GM12878 (cell line): ENCODE results near the gene ZNF526. TPM values are rescaled to one million over a fixed set of nuclear protein-coding genes. Genes with fewer than 3 reads are reported as not detected.

Source experiments
- ASH2L ChIP-seq: fragments of 300-600, 200-600 bp; sonication (generic); IDR thresholded peaks from 2 replicates; pipeline ENCODE4 v1.6.1; 2017; ENCODE audit warnings: low read depth, mild to moderate bottlenecking, borderline replicate concordance
- BACH1 ChIP-seq: fragments of 450-650 bp; IDR thresholded peaks from 2 replicates; pipeline ENCODE4 v1.6.1; 2017; ENCODE audit warnings: mild to moderate bottlenecking, borderline replicate concordance
- BRCA1 ChIP-seq: IDR thresholded peaks from 2 replicates; pipeline ENCODE4 v1.6.1; 2011; ENCODE audit warnings: low read depth, low read length, improper control_type of control experiment
- CREM ChIP-seq: IDR thresholded peaks from 2 replicates; pipeline ENCODE4 v1.6.1; 2014; ENCODE audit warnings: antibody characterized with exemption, low read depth
- E2F8 ChIP-seq: fragments of 450-650 bp; IDR thresholded peaks from 2 replicates; pipeline ENCODE4 v1.6.1; 2018; ENCODE audit warnings: mild to moderate bottlenecking, low read depth, moderate library complexity; ENCODE audit not compliant: partially characterized antibody
- ELK1 ChIP-seq: IDR thresholded peaks from 2 replicates; pipeline ENCODE4 v1.6.1; 2012; ENCODE audit warnings: low read depth, low read length, improper control_type of control experiment
- EP300 ChIP-seq, 2 experiments: fragments of 150-350 bp in 1 of 2; IDR thresholded peaks; 2 replicates each; pipeline ENCODE4 v1.6.1; 2011 to 2012; ENCODE audit warnings: low read depth in 2 of 2, low read length in 2 of 2, borderline replicate concordance in 1 of 2, improper control_type of control experiment in 1 of 2, inconsistent platforms in 1 of 2; ENCODE audit not compliant: control insufficient read depth in 1 of 2
- EZH2 ChIP-seq: IDR thresholded peaks from 2 replicates; pipeline ENCODE4 v1.6.1; 2012; ENCODE audit warnings: low read depth, mild to moderate bottlenecking, control low read depth, inconsistent platforms, low read length, borderline replicate concordance; ENCODE audit not compliant: control insufficient read depth
- HDAC2 ChIP-seq: fragments of 200-600 bp; sonication (generic); IDR thresholded peaks from 2 replicates; pipeline ENCODE4 v1.6.1; 2017
- HDGF ChIP-seq: fragments of 450-650 bp; IDR thresholded peaks from 2 replicates; pipeline ENCODE4 v1.6.1; 2016; ENCODE audit warnings: antibody characterized with exemption
- IKZF1 ChIP-seq: fragments of 450-650 bp; conservative IDR thresholded peaks from 2 replicates; pipeline ENCODE4 v1.6.1; 2017; ENCODE audit warnings: antibody characterized with exemption, mild to moderate bottlenecking
- LARP7 ChIP-seq: fragments of 450-650 bp; IDR thresholded peaks from 2 replicates; pipeline ENCODE4 v1.6.1; 2017; ENCODE audit warnings: mild to moderate bottlenecking
- MAX ChIP-seq: IDR thresholded peaks from 2 replicates; pipeline ENCODE4 v1.6.1; 2012; ENCODE audit warnings: low read depth, low read length, improper control_type of control experiment
- MEF2B ChIP-seq: fragments of 450-650 bp; IDR thresholded peaks from 2 replicates; pipeline ENCODE4 v1.6.1; 2018; ENCODE audit warnings: mild to moderate bottlenecking, moderate library complexity; ENCODE audit not compliant: partially characterized antibody, poor library complexity, severe bottlenecking
- MTA3 ChIP-seq: IDR thresholded peaks from 2 replicates; pipeline ENCODE4 v1.6.1; 2012; ENCODE audit warnings: low read length, inconsistent platforms, borderline replicate concordance
- NFXL1 ChIP-seq: fragments of 450-650 bp; IDR thresholded peaks from 2 replicates; pipeline ENCODE4 v1.6.1; 2017; ENCODE audit warnings: antibody characterized with exemption, mild to moderate bottlenecking, borderline replicate concordance
- NR2F1 ChIP-seq: fragments of 450-650 bp; conservative IDR thresholded peaks from 2 replicates; pipeline ENCODE4 v1.6.1; 2017; ENCODE audit warnings: mild to moderate bottlenecking
- NRF1 ChIP-seq: conservative IDR thresholded peaks from 2 replicates; pipeline ENCODE4 v1.6.1; 2011; ENCODE audit warnings: mild to moderate bottlenecking, low read depth, low read length, improper control_type of control experiment
- POLR2A ChIP-seq: IDR thresholded peaks from 2 replicates; pipeline ENCODE4 v1.6.1; 2011; ENCODE audit warnings: low read depth, mild to moderate bottlenecking, low read length
- POLR2AphosphoS2 ChIP-seq: IDR thresholded peaks from 2 replicates; pipeline ENCODE4 v1.6.1; 2011; ENCODE audit warnings: low read depth, mild to moderate bottlenecking, low read length, improper control_type of control experiment, moderate library complexity
- RFX5 ChIP-seq: IDR thresholded peaks from 2 replicates; pipeline ENCODE4 v1.6.1; 2011; ENCODE audit warnings: low read depth, low read length, improper control_type of control experiment
- SIN3A ChIP-seq: IDR thresholded peaks from 2 replicates; pipeline ENCODE4 v1.6.1; 2012; ENCODE audit warnings: low read depth, low read length, improper control_type of control experiment
- SMARCA5 ChIP-seq: fragments of 450-650 bp; IDR thresholded peaks from 2 replicates; pipeline ENCODE4 v1.6.1; 2017; ENCODE audit warnings: mild to moderate bottlenecking
- SPI1 ChIP-seq: IDR thresholded peaks from 2 replicates; pipeline ENCODE4 v1.6.1; 2011; ENCODE audit warnings: low read depth, mild to moderate bottlenecking, low read length, moderate library complexity, borderline replicate concordance; ENCODE audit not compliant: insufficient read depth
- STAT1 ChIP-seq: fragments of 450-650 bp; conservative IDR thresholded peaks from 2 replicates; pipeline ENCODE4 v1.6.1; 2014; ENCODE audit warnings: antibody characterized with exemption, mild to moderate bottlenecking
- USF1 ChIP-seq: IDR thresholded peaks from 2 replicates; pipeline ENCODE4 v1.6.1; 2011; ENCODE audit warnings: borderline replicate concordance, low read depth, mild to moderate bottlenecking, moderate library complexity, mixed read lengths, low read length; ENCODE audit not compliant: insufficient read depth; ENCODE audit errors: extremely low read length
- ZNF207 ChIP-seq: fragments of 450-650 bp; IDR thresholded peaks from 2 replicates; pipeline ENCODE4 v1.6.1; 2014; ENCODE audit warnings: antibody characterized with exemption, mild to moderate bottlenecking, borderline replicate concordance
- polyA plus RNA-seq, 11 experiments: library from polyadenylated mRNA; depleted of rRNA in 4 of 11; unstranded in 6 of 11; stranded (reverse) in 5 of 11; fragments of >200 nt; fragmentation: Nextera tagmentation in 4 of 11; fragmentation: Illumina TruSeq in 1 of 11; extraction: Ambion mirVana in 4 of 11; extraction: Trizol in 1 of 11; gene quantifications; 1 replicate in 1 of 11; 2 replicates in 10 of 11; pipeline versions ENCODE4 v1.2.1 to v1.2.3, GENCODE V29; 2011 to 2016; ENCODE audit warnings: inconsistent platforms in 2 of 11, missing spikeins in 2 of 11, low read depth in 1 of 11
- total RNA-seq, 4 experiments: library from RNA; depleted of rRNA in 3 of 4; stranded (reverse); fragments of >200 nt in 3 of 4; fragmentation: Illumina TruSeq in 1 of 4; extraction: Trizol in 1 of 4; gene quantifications; 2 replicates each; pipeline versions ENCODE4 v1.2.1 to v1.2.3, GENCODE V29; 2013 to 2021

ZNF526 gene
- total and polyA plus RNA-seq, 10 of the 15 experiments (the other 5 are each of a cell fraction or from before 2014, with no cell fraction given) = 1.8 to 18.3 (median 5.5) TPM

GRCh38 chr19:42217520-42218437, 2.3 kb upstream of the ZNF526 start, which contains the start of gene DEDD2 (continued):
- TF ChIP-seq USF1 = no peak
- no peak for TF ChIP-seq EZH2
- TF ChIP-seq NR2F1 = 0 out of 2 replicates have a peak, but pooled peaks have one; percentile 5
- peak; percentile 92 for TF ChIP-seq SIN3A
- TF ChIP-seq HDGF = peak; percentile 85
- peak; percentile 39; the same call in 1 of the 2 replicates for TF ChIP-seq POLR2AphosphoS2
- no peak for TF ChIP-seq LARP7
- no peak for TF ChIP-seq ASH2L
- TF ChIP-seq EP300 (IDR thresholded peaks at IDR 0.05; ENCODE audit: borderline replicate concordance in 1 of 2, control insufficient read depth in 1 of 2, low read depth in 2 of 2, low read length in 2 of 2) = no peak
- peak; percentile 48; the same call in 1 of the 2 replicates for TF ChIP-seq MAX
- TF ChIP-seq NRF1 = peak; percentile 96
- peak; percentile 44; the same call in 1 of the 2 replicates for TF ChIP-seq SPI1
- TF ChIP-seq CREM = peak; percentile 60; the same call in 1 of the 2 replicates
- TF ChIP-seq IKZF1 = peak; percentile 96
- TF ChIP-seq ELK1 = no peak
- TF ChIP-seq NFXL1 = no peak
- TF ChIP-seq POLR2A = peak; percentile 80
- no peak for TF ChIP-seq MEF2B
- no peak for TF ChIP-seq E2F8
- TF ChIP-seq RFX5 = no peak
- no peak for TF ChIP-seq BACH1
- no peak for TF ChIP-seq MTA3
- no peak for TF ChIP-seq ZNF207
- no peak for TF ChIP-seq STAT1
- no peak for TF ChIP-seq SMARCA5
- TF ChIP-seq BRCA1 = no peak
- TF ChIP-seq HDAC2 = no peak
